GM19438 (cell line): ENCODE measurements around the gene NCF1.
"Not testable (repeated sequence)": the region's sequence is repeated elsewhere in the genome, so short reads cannot be mapped to it uniquely, and the experiment has no call there.

ENCODE experiments used
- ATAC-seq: cut with Tn5 transposase; IDR thresholded peaks from one replicate; pipeline ENCODE4 v1.9.1; 2021; ENCODE audit warnings: low read depth; ENCODE audit not compliant: unreplicated experiment

The NCF1 gene

DNA sequence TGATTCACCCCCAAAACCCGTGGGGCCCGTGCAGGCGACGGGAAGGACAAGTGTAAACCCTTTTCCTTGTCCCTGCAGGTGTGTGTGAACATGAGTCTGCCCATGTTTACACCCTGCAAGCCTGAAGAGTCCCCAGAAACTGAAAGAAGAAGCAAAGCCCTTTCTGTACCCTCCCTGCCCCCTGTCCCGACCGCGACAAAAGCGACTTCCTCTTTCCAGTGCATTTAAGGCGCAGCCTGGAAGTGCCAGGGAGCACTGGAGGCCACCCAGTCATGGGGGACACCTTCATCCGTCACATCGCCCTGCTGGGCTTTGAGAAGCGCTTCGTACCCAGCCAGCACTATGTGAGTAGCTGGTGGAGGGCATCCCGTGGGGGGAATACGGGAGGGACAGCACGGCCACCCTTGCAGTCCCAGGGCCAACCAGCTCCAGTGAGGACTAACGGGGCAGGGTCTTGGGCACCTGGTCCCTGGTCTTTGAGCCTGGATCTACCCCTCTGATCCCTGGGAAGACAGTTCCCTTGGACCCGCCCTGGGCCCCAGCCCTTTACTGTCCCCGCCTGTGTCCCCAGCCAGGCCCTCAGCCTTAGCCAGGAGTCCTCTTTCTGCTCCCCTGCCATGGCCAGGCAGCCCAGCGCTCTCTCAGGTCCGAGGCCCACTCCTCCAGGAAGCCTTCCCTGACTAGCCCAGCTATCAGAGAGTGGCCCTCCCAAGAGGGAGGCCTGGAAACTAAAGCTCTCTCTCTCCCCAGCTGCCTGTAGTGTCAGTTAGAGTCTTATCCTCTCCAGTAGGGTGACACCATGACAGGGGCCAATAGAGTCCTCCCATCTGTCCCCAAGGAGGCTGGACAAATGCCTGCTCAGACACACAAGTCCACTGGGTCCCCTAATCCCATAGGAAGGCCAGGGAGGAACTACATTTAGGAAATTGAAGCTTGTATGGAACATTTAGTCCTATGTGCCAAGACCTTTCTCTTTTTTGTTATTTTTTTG lies at the start of gene NCF1:
NCF1 (plus strand) TSS at position 252 of the 991 bp plus-strand sequence; CDS start at position 273, 21 bp downstream.
- peak; percentile 74 for ATAC-seq

DNA sequence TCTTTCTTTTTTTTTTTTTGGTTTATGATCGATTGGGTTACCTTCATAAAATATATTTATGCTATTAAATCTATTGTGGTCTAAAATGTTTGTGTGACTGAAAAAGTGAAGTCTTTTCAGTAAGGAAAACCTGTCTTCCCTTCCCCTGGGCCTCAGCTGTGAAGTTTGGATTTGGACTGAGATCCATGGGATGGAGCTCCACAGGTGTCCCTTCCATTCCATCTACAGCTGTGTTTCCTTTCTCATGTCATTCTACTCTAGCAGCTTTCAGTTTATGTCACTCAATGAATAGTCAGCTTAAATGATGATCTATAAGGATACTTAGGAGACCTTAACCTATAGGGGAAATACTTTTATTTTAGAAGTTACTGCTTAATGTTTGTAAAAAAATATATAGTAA lies 48.0 kb upstream of the NCF1 start:
- ATAC-seq, result no peak

DNA sequence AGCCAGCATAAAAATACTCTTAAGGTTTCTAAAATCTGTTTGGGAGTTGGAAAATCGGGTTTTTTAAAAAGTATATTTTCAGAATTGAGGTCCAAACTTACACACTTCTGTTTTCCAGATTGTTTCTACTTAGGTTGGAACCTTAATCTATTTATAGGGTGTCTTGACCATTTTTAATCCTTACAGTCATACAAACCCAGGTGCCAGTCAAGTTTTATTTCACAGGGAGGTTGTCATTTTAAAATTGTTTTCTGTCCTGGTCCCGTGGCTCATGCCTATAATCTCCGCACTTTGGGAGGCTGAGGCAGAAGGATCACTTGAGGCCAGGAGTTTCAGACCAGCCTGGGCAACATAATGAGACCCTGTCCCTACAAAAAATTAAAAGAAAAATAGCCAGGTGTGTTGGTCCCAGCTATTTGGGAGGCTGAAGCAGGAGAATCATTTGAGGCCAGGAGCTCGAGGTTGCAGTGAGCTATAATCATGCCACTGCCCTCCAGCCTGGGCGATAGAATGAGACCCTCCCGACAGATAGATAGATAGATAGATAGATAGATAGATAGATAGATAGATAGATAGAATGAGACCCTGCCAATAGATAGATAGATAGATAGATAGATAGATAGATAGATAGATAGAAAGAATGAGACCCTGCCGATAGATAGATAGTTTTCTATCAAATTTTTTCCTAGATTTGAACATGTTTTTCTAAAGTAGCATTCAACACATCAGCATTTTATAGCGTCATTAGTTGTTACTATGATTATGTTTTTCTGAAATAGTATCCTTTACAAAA lies 47.3 kb upstream of the NCF1 start:
- ATAC-seq, result no peak

DNA sequence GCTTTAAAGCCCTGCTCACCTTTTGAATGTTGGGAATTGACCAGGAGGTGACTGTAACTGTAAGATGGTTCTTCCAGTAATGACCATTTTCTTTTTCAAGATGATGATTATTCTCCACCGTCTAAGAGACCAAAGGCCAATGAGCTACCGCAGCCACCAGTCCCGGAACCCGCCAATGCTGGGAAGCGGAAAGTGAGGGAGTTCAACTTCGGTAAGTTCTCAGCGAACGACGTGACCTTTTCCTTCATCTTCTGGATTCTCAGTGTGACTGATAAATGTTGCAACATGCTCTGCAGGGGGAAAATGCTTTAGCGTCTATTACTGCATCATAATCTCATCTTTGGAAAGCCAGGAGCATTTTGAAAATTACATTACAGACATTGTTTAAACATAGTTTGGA lies 45.1 kb upstream of the NCF1 start:
- ATAC-seq, result not testable (repeated sequence)

DNA sequence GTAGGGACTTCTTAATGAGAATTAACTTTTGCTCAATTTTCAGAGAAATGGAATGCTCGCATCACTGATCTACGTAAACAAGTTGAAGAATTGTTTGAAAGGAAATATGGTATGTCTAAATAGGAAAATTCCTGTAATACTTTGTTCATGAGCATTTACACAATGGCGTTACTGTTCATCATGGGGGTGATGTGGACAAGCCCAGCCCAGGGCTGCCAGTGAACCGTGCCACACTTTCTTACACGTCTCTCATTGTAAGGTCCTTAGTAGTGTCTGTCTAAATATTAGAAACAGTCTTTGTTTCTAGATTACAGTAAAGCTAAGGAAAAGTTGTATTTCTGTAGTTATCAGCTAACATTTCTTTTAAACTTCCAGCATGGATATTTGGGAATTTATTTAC lies 43.6 kb upstream of the NCF1 start:
- ATAC-seq, result not testable (repeated sequence)

DNA sequence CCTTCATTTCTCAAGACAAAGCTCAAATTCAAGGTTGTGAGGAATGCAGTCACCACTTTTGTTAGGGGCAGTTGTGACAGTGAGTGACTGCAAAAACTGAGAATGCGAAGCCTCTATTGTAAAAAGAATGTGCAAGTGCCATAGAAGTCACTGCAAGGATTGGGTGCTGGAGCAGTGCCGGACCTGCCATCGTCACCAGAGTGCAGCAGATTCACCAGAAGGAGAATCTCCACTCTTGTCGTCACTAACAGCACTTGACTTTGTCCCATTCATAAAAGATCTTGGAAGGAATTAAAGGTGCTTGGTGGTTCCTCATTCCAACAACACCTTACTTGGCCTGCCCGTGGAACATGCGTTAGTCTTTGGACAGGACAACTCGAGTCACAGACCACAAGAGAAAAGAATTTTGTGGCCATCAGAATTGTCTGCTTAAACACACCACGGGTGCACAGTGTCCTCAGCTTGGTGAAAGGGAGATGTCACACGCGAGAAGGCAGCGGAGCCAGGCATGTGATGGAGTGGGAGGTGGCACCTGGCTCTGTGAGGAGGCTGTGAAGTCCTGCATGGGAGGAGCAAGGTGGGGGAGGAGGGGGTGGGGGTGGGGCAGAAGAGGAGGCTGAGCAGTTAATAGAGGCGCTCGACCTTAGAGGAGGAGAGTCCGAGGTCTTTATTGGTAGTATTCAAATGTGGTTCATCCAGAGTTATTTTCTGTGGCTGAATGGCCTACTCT lies 33.7 kb upstream of the NCF1 start:
- ATAC-seq, result not testable (repeated sequence)

DNA sequence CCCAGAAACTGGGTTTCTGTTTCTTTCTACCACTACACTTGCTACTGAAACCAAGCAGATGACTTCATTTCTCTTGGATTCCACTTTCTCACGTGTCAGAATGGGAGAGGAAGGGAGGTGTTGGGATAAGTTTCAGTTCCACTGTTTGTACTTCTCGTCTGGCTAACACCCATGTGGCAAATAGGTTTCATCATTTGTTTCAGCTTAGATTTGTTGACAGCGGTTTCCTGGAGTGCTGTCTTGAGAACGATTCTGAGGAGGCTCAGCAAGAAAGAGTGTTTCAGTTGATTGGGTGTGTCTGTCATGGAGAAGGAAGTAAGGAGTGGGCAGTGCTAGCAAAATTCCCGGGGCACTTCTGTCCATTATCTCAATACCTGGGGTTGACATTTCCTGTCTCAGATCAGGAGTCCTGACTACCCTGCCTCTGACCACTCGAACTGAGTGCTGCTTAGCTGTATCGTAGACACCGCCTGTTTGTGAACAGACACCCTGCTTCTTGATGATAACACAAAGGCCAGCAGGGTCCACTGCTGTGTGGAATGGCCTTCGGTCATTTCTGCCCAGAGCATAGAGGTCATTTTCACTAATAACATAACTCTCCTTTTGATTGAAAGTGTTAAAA lies 29.8 kb upstream of the NCF1 start:
- ATAC-seq, result not testable (repeated sequence)

DNA sequence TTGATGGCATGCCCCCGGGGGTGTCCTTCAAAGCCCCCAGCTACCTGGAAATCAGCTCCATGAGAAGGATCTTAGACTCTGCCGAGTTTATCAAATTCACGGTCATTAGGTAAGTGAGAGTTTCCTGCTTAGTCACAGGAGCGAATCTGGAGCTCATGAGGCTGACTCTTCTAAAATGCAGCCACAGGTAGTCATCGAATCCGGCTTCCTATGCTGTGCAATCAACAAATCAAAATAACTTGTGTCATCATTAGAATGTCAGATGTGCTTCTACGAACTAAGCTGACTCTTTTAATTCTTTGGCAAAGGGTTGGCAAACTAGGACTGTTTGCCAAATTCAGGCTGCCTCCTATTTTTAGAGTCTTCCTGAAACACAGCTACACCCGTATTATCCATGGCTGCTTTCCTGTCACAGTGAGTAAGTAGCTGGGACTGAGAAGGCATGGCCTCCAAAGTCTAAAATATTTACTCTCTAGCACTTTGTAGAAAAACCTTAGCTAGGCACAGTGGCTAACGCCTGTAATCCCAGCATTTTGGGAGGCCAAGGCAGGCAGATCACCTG lies 19.8 kb upstream of the NCF1 start:
- ATAC-seq, result not testable (repeated sequence)

DNA sequence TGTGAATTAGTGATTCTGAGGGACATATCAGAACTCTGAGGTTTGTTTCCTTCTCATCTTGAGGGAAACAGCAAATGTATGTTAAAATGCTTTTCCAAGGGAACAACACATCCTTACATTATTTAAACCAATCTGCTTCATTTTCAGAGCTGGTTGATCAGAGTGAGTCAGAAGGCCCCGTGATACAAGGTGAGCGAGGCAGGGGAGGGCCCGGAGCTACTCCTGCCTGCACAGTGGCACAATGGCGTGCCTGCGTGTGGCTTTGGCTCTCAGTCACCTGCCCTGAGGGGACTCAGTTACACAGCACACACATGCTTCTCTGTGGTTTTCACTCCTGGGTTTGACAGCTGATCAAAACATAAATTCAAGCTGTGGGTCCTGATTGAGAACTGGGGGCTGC lies 17.1 kb upstream of the NCF1 start:
- not testable (repeated sequence) for ATAC-seq

DNA sequence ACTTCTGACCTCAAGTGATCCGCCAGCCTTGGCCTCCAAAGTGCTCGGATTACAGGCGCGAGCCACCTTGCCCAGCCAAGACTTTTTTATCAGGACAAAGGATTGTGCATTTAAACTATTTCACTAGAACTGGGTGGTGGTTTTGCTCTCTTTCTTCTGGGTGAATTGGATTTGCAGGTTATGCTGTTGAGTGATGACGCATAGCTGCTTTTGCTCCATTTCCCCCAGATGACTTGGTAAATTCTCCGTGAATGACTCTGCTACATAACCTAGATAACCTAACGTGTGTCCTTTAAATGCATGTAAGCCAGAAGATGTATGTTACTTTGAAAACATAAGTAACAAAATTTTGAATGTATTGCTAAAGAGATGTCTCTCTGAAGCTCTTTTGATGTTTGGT lies 15.5 kb upstream of the NCF1 start:
- not testable (repeated sequence) for ATAC-seq

DNA sequence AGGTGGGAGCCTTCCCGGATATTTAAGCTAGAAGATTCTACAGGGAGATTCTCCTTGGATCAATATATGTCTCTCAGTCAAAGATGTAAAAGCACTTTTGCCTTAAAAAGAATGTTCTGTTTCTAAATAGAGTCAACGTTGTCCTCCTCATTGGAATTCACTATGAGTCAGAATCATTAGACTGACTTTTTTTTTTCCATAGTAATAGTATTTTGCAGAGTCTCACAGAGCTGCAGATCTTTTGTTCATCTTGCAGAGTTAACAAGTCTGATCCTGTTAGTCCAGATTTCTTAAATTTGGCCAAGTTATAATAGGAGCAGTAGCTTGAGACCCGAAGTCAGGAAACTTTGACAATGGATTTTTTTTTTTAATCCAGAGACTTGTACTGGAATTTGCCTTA lies 14.8 kb upstream of the NCF1 start:
- ATAC-seq, result not testable (repeated sequence)

DNA sequence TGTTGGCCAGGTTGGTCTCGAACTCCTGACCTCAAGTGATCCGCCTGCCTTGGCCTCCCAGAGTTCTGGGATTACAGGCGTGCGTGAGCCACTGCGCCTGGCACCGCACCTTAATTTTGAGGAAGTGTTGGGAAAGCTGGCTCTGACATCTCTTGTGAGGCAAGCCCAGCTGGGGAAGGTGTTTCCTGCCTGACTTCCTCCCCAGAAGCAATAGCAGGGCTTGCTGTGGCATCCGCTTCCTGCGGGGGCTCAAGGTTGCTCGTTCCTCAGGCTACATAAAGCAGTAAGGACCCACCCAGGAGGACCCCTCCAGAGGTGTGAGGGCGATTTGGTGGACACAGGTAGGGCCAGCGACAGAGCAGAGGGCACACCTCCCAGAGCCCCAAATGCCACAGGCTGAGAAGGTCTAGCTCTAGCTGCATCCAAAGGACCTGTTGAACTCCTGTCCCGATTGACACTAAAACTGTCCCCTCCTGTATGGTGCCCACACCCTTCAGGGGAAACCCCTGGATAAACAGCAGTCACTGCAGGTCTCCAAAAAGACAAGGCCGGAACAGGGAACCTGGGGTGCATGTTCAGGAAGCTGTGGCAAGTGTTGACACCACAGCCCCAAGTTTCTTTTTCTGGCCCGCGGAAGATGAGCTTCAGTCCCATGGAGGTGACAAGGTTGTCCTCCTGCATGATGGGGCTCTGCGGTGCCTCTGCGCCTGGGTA lies 8.4 kb upstream of the NCF1 start:
- peak; percentile 37 for ATAC-seq

DNA sequence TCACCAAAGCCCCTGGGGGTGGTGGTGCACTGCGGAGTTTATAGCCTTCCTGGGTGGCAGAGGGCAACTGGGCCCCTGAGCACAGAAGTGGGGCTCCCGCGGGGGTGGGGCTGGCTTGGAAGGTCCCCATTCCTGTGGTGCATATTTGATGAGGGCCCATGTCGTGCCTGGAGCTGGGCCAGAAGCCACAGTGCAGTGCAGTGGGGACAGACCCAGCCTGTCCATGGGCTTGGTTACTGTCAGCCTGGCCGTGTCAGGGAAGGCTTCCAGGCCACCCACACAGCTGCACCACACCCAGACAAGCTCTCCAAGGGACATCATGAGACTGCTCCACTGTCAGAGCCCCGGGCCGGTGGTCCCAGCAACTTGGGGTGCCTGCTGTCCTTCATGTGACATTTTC lies 7.3 kb upstream of the NCF1 start:
- ATAC-seq, result not testable (repeated sequence)

DNA sequence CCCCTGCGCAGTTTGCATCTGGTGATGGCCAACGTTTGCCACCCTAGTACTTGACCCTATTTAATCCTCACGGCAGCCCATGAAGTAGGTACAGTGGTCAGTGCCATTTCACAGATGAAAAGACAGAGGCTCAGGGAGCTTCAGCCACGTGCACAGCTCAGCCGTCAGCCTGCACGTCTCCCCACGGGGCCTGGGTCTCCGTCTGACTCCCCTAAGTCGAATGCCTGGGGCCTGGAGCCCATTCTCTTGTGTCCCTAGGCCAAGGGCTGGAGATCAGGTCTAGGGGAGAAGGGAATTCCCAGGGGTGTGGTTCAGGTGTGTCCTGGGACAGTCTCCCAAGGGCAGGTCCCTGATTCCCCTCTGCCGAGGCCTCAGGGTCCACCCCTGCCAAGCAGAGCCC lies 6.8 kb upstream of the NCF1 start:
- ATAC-seq, result not testable (repeated sequence)

DNA sequence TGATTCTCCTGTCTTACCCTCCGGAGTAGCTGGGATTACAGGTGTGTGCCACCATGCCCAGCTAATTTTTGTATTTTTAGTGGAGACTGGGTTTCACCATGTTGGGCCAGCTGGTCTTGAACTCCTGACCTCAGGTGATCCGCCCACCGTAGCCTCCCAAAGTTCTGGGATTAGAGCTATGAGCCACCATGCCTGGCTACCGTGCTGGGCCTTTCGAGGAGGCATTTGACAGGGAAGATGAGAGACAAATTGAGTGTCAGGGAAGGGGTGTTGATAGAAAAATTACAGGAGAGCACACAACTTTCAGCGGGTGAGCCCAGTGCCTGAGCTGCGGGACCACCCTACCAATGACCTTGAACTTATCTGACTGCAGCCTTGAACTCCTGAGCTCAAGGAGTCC lies 3.7 kb upstream of the NCF1 start:
- not testable (repeated sequence) for ATAC-seq

DNA sequence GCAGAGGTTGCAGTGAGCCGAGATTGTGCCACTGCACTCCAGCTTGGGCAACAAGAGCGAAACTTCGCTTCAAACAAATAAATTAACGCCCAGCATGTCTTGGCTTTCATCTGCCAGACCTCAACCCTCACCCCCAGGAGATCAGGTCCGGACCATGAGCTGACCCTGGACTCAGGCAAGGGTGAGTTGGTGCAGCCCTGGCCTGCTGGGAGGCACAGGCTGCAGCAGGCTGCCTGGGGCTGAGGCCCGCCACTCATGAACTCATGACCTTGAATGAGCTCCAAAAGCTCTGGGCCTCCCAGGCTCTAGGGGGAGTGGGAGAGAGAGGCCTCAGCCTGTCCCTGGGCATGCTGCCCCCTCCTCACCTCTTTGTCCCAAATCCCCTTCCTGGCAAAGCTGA lies 1.7 kb upstream of the NCF1 start:
- ATAC-seq, result not testable (repeated sequence)

DNA sequence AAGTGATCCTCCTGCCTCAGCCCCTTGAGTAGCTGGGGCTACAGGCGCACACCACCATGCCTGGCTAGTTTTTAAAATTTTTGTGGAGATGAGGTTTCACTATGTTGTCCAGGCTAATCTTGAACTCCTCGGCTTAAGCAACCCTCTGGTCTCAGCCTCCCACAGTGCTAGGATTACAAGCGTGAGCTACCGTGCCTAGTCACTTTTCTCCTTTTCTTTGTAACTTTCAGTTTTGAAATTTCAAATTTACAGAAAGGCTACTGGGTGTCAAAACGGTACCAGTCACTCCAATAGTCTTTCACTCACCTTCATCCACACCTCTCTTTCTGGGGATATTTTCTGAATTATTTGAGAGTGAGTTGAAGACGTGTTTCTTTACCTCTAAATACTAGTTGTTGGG lies 1.3 kb downstream of the NCF1 start:
- ATAC-seq, result not testable (repeated sequence)

DNA sequence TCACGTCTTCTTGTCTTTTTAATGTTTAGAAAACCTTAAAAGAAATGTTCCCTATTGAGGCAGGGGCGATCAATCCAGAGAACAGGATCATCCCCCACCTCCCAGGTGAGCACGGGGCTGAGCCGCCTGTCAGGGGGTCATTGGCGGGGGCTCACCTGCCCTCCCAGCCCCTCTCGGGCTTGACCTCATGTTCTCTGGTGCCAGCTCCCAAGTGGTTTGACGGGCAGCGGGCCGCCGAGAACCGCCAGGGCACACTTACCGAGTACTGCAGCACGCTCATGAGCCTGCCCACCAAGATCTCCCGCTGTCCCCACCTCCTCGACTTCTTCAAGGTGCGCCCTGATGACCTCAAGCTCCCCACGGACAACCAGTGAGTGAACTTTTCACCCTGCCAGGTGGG lies 5.2 kb downstream of the NCF1 start:
- not testable (repeated sequence) for ATAC-seq

DNA sequence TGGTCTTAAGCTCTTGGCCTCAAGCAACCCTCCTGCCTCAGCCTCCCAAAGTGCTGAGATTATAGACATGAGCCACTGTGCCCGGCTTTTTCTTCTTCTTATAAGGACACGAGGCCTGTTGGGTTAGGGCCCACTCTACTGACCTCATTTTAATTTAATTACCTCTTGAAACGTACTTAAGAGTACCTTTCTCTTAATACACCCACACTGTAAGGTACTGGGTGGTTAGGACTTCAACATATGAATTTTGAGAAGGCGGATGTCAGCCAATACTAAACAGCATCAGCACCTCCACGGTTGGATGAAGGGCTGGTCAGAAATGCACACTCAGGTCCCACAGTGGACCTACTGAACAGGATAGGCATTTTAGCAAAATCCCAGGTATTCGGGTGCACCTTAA lies 7.9 kb downstream of the NCF1 start:
- not testable (repeated sequence) for ATAC-seq
